GM12878 (cell line): Measurements from ENCODE around the gene USP10. TPM values are rescaled to one million over a fixed set of nuclear protein-coding genes. Genes with fewer than 3 reads are reported as not detected.

Experiments
- ATAC-seq: fragments of 200-7000 bp; cut with Tn5 transposase; 3 replicates; pipeline ENCODE4 v1.9.1; 2020; ENCODE audit warnings: mild to moderate bottlenecking, moderate library complexity
- BruUV-seq: library from RNA; stranded (reverse); fragments of 400-500 nt; replicated peaks from 2 replicates; lab custom pipeline; 2021; lab: Mats Ljungman, UMichigan
- CTCF ChIA-PET: fragments of 300-600 bp; sonication (Branson Sonifier 250); formaldehyde crosslinking; extraction: SDS; loops from one replicate; lab custom pipeline; 2021; ENCODE audit warnings: inconsistent platforms; lab: Yijun Ruan, JAX
- POLR2A ChIA-PET: fragments of 350-600 bp; formaldehyde crosslinking; extraction: SDS; loops from one replicate; lab custom pipeline; 2021; ENCODE audit warnings: inconsistent platforms; lab: Charles Lee
- RAD21 ChIA-PET: fragments of 300-600 bp; sonication (Branson Sonifier 250); formaldehyde crosslinking; loops from one replicate; lab custom pipeline; 2023; ENCODE audit warnings: antibody characterized with exemption; ENCODE audit not compliant: unreplicated experiment; lab: Charles Lee
- SMC1A ChIA-PET: fragments of 300-600 bp; sonication (Branson Sonifier 250); formaldehyde crosslinking; loops from one replicate; lab custom pipeline; 2023; ENCODE audit not compliant: unreplicated experiment, uncharacterized antibody; lab: Charles Lee
- DNase-seq: peaks from one replicate; pipeline ENCODE4 v3.0.0-alpha.2; 2011; ENCODE audit warnings: low read depth, low spot score
- FAIRE-seq: peaks from 3 replicates; lab custom pipeline; 2011; peaks lifted over from hg19 to GRCh38; lab: Jason Lieb, UNC
- H2AFZ ChIP-seq: 2 replicates; pipeline ENCODE4 v1.6.0; 2011; ENCODE audit warnings: low read depth, low read length, control low read depth; ENCODE audit not compliant: control insufficient read depth
- H3K27ac ChIP-seq: 2 replicates; pipeline ENCODE4 v1.5.1; 2011; ENCODE audit warnings: control low read depth; ENCODE audit not compliant: control insufficient read depth, insufficient read depth
- H3K27me3 ChIP-seq, 2 experiments: replicated peaks in 1 of 2; 2 replicates each; pipeline versions ENCODE4 v1.6.0 to v1.6.1; 2011; ENCODE audit warnings: low read length in 1 of 2; ENCODE audit not compliant: control insufficient read depth in 2 of 2, insufficient read depth in 2 of 2
- H3K36me3 ChIP-seq, 2 experiments: 2 replicates each; pipeline ENCODE4 v1.5.1; 2011; ENCODE audit warnings: low read length in 1 of 2; ENCODE audit not compliant: control insufficient read depth in 2 of 2, insufficient read depth in 2 of 2
- H3K4me1 ChIP-seq: 2 replicates; pipeline ENCODE4 v1.6.1; 2011; ENCODE audit warnings: mild to moderate bottlenecking, low read length, moderate library complexity, mixed read lengths; ENCODE audit not compliant: control insufficient read depth, insufficient read depth
- H3K4me2 ChIP-seq: 2 replicates; pipeline ENCODE4 v1.6.0; 2011; ENCODE audit warnings: control low read depth; ENCODE audit not compliant: control insufficient read depth, insufficient read depth
- H3K4me3 ChIP-seq: fragments of 200-600 bp; sonication (generic); 2 replicates; pipeline ENCODE4 v1.5.1; 2016
- H3K79me2 ChIP-seq: 2 replicates; pipeline ENCODE4 v1.6.0; 2011; ENCODE audit warnings: low read length; ENCODE audit not compliant: control insufficient read depth, insufficient read depth
- H3K9ac ChIP-seq: 2 replicates; pipeline ENCODE4 v1.8.0; 2011; ENCODE audit warnings: low read length, control low read depth, mixed read lengths; ENCODE audit not compliant: control insufficient read depth, insufficient read depth
- H3K9me3 ChIP-seq: replicated peaks from 3 replicates; pipeline ENCODE4 v1.5.1; 2011; ENCODE audit warnings: mild to moderate bottlenecking, low read length; ENCODE audit not compliant: control insufficient read depth, insufficient read depth
- H4K20me1 ChIP-seq: 2 replicates; pipeline ENCODE4 v1.6.0; 2011; ENCODE audit not compliant: control insufficient read depth, insufficient read depth
- E4F1 ChIP-seq: fragments of 450-650 bp; IDR thresholded peaks from 2 replicates; pipeline ENCODE4 v1.6.1; 2018; ENCODE audit warnings: borderline replicate concordance, mild to moderate bottlenecking; ENCODE audit not compliant: partially characterized antibody
- IRF3 ChIP-seq: fragments of 450-650 bp; IDR thresholded peaks from 2 replicates; pipeline ENCODE4 v1.6.1; 2014; ENCODE audit warnings: mild to moderate bottlenecking
- NFXL1 ChIP-seq: fragments of 450-650 bp; IDR thresholded peaks from 2 replicates; pipeline ENCODE4 v1.6.1; 2017; ENCODE audit warnings: antibody characterized with exemption, mild to moderate bottlenecking, borderline replicate concordance
- NFYB ChIP-seq: IDR thresholded peaks from 2 replicates; pipeline ENCODE4 v1.6.1; 2011; ENCODE audit warnings: low read depth, mild to moderate bottlenecking, low read length, improper control_type of control experiment, moderate library complexity; ENCODE audit not compliant: insufficient read depth
- RB1 ChIP-seq: fragments of 450-650 bp; formaldehyde crosslinking; IDR thresholded peaks from 2 replicates; pipeline ENCODE4 v1.6.1; 2017; ENCODE audit warnings: mild to moderate bottlenecking, borderline replicate concordance
- WGBS: methylation state at CpG from one replicate; pipeline ENCODE4 v1.1.6; 2016; ENCODE audit warnings: low lambda C conversion rate; ENCODE audit not compliant: insufficient replicate concordance, insufficient coverage; ENCODE audit errors: missing lambda C conversion rate; 5-methylcytosine and 5-hydroxymethylcytosine counted together
- in situ Hi-C: fragments of 300-500 bp; cut with MboI; formaldehyde crosslinking; loops from 9 replicates; pipeline ENCODE4 v1.14.3; 2018; ENCODE audit warnings: mixed read lengths
- intact Hi-C: fragments of 100-400 bp; cut with micrococcal nuclease; formaldehyde crosslinking; loops from one replicate; pipeline ENCODE4 v1.14.2; 2022; ENCODE audit not compliant: unreplicated experiment
- polyA plus RNA-seq, 11 experiments: library from polyadenylated mRNA; depleted of rRNA in 4 of 11; unstranded in 6 of 11; stranded (reverse) in 5 of 11; fragments of >200 nt; fragmentation: Nextera tagmentation in 4 of 11; fragmentation: Illumina TruSeq in 1 of 11; extraction: Ambion mirVana in 4 of 11; extraction: Trizol in 1 of 11; gene quantifications; 1 replicate in 1 of 11; 2 replicates in 10 of 11; pipeline versions ENCODE4 v1.2.1 to v1.2.3, GENCODE V29; 2011 to 2016; ENCODE audit warnings: inconsistent platforms in 2 of 11, missing spikeins in 2 of 11, low read depth in 1 of 11
- total RNA-seq, 4 experiments: library from RNA; depleted of rRNA in 3 of 4; stranded (reverse); fragments of >200 nt in 3 of 4; fragmentation: Illumina TruSeq in 1 of 4; extraction: Trizol in 1 of 4; gene quantifications; 2 replicates each; pipeline versions ENCODE4 v1.2.1 to v1.2.3, GENCODE V29; 2013 to 2021
- TF ChIP-seq, protein P1 (sequence below): fragments of 450-650 bp; IDR thresholded peaks from 2 replicates; pipeline ENCODE4 v1.6.1; 2016; ENCODE audit warnings: mild to moderate bottlenecking, moderate library complexity, borderline replicate concordance
- TF ChIP-seq, protein P2 (sequence below): IDR thresholded peaks from 2 replicates; pipeline ENCODE4 v1.6.1; 2012; ENCODE audit warnings: low read depth, low read length, improper control_type of control experiment

The USP10 gene
- total and polyA plus RNA-seq, 10 of the 15 experiments (the other 5 are each of a cell fraction or from before 2014, with no cell fraction given) = 46.1 to 160 (median 105) TPM

- BruUV-seq = no TSS peak
- no peaks in the 10 kb centered on the region for H3K36me3 ChIP-seq
- no peak for DNase-seq
- TF ChIP-seq RB1 (no peak), NFYB (peak; percentile 65), E4F1 (no peak), IRF3 (no peak), NFXL1 (no peak)
- TF ChIP-seq, protein P1, sequence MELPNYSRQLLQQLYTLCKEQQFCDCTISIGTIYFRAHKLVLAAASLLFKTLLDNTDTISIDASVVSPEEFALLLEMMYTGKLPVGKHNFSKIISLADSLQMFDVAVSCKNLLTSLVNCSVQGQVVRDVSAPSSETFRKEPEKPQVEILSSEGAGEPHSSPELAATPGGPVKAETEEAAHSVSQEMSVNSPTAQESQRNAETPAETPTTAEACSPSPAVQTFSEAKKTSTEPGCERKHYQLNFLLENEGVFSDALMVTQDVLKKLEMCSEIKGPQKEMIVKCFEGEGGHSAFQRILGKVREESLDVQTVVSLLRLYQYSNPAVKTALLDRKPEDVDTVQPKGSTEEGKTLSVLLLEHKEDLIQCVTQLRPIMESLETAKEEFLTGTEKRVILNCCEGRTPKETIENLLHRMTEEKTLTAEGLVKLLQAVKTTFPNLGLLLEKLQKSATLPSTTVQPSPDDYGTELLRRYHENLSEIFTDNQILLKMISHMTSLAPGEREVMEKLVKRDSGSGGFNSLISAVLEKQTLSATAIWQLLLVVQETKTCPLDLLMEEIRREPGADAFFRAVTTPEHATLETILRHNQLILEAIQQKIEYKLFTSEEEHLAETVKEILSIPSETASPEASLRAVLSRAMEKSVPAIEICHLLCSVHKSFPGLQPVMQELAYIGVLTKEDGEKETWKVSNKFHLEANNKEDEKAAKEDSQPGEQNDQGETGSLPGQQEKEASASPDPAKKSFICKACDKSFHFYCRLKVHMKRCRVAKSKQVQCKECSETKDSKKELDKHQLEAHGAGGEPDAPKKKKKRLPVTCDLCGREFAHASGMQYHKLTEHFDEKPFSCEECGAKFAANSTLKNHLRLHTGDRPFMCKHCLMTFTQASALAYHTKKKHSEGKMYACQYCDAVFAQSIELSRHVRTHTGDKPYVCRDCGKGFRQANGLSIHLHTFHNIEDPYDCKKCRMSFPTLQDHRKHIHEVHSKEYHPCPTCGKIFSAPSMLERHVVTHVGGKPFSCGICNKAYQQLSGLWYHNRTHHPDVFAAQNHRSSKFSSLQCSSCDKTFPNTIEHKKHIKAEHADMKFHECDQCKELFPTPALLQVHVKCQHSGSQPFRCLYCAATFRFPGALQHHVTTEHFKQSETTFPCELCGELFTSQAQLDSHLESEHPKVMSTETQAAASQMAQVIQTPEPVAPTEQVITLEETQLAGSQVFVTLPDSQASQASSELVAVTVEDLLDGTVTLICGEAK = no peak
- TF ChIP-seq, protein P2, sequence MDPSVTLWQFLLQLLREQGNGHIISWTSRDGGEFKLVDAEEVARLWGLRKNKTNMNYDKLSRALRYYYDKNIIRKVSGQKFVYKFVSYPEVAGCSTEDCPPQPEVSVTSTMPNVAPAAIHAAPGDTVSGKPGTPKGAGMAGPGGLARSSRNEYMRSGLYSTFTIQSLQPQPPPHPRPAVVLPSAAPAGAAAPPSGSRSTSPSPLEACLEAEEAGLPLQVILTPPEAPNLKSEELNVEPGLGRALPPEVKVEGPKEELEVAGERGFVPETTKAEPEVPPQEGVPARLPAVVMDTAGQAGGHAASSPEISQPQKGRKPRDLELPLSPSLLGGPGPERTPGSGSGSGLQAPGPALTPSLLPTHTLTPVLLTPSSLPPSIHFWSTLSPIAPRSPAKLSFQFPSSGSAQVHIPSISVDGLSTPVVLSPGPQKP = no peak
- TF ChIP-seq, all 136 proteins: peak for 1
- H4K20me1 ChIP-seq = no peaks in the 10 kb centered on the region
- in situ Hi-C loops (no loop called here), intact Hi-C loops (no loop called here)
- ATAC-seq (no peak), FAIRE-seq (no peak)
- no peaks in the 10 kb centered on the region; the same call in 2 of the 3 replicates for H3K9me3 ChIP-seq
- H2AFZ ChIP-seq = no peak overlapping the region
- ChIA-PET POLR2A (no interaction called here), CTCF (interaction anchor here (1.6 kb wide), 1 partner anchor 12 kb away, joined by 3 read pairs; no protein-coding TSS in a partner anchor), SMC1A (no interaction called here), RAD21 (no interaction called here)
- H3K9ac ChIP-seq = no peak overlapping the region
- no peak overlapping the region for H3K27ac ChIP-seq
- peaks cover 0 to 4% of the 10 kb centered on the region in 2 experiments; a peak in 2 of 4 replicates for H3K27me3 ChIP-seq
- H3K79me2 ChIP-seq = no peaks in the 10 kb centered on the region
- no peak overlapping the region for H3K4me2 ChIP-seq
- WGBS = 58% methylated on average over 15 of the region's 15 CpGs
- peaks cover 9% of the 10 kb centered on the region; the same call in 1 of the 2 replicates for H3K4me1 ChIP-seq
- H3K4me3 ChIP-seq = no peak overlapping the region
Observed at GRCh38 chr16:84813141-84813934, 113.5 kb downstream of the USP10 start.
